IMR-90 (cell line): ENCODE results near the gene CAST. TPM values are rescaled to one million over a fixed set of nuclear protein-coding genes. Genes with fewer than 3 reads are reported as not detected.

Experiments
- ATAC-seq: fragments of 200-7000 bp; cut with Tn5 transposase; 2 replicates; pipeline ENCODE4 v1.9.1; 2020; ENCODE audit warnings: low read depth, mild to moderate bottlenecking, moderate library complexity
- BruUV-seq: library from RNA; stranded (reverse); fragments of 400-500 nt; replicated peaks from 2 replicates; lab custom pipeline; 2021; lab: Mats Ljungman, UMichigan
- CTCF ChIA-PET: fragments of 300-600 bp; formaldehyde crosslinking; extraction: SDS; loops from one replicate; lab custom pipeline; 2021; ENCODE audit warnings: antibody characterized with exemption; lab: Yijun Ruan, JAX
- POLR2A ChIA-PET: fragments of 300-600 bp; sonication (Branson Sonifier 250); formaldehyde crosslinking; loops from one replicate; lab custom pipeline; 2022; ENCODE audit warnings: antibody characterized with exemption; ENCODE audit not compliant: unreplicated experiment; lab: Charles Lee
- DNase-seq: peaks from one replicate; pipeline ENCODE4 v3.0.0; 2013
- H2AFZ ChIP-seq: replicated peaks from 2 replicates; pipeline ENCODE3; 2013; ENCODE audit warnings: low read length, mild to moderate bottlenecking; ENCODE audit not compliant: poor library complexity
- H2AK5ac ChIP-seq: 2 replicates; pipeline ENCODE4 v1.6.1; 2013; ENCODE audit warnings: low read depth, low read length, inconsistent platforms
- H2AK9ac ChIP-seq: replicated peaks from 2 replicates; pipeline ENCODE3; 2013; ENCODE audit warnings: mild to moderate bottlenecking, low read depth, low read length, moderate library complexity; ENCODE audit not compliant: poor library complexity
- H2BK120ac ChIP-seq: 2 replicates; pipeline ENCODE4 v1.6.1; 2013; ENCODE audit warnings: low read depth, low read length, inconsistent platforms
- H2BK15ac ChIP-seq: 3 replicates; pipeline ENCODE4 v1.6.1; 2013; ENCODE audit warnings: low read depth, low read length, inconsistent platforms
- H2BK20ac ChIP-seq: 2 replicates; pipeline ENCODE4 v1.6.1; 2013; ENCODE audit warnings: low read depth, mild to moderate bottlenecking, inconsistent platforms, low read length, moderate library complexity
- H2BK5ac ChIP-seq: 2 replicates; pipeline ENCODE4 v1.6.1; 2013; ENCODE audit warnings: mild to moderate bottlenecking, low read depth, low read length, inconsistent platforms; ENCODE audit not compliant: poor library complexity, severe bottlenecking
- H3K14ac ChIP-seq: replicated peaks from 2 replicates; pipeline ENCODE4 v1.6.1; 2013; ENCODE audit warnings: low read depth, low read length, inconsistent platforms
- H3K18ac ChIP-seq: 2 replicates; pipeline ENCODE4 v1.6.1; 2013; ENCODE audit warnings: low read depth, low read length, control low read depth
- H3K23ac ChIP-seq: 2 replicates; pipeline ENCODE4 v1.6.1; 2013; ENCODE audit warnings: low read depth, low read length, inconsistent platforms
- H3K27ac ChIP-seq: 2 replicates; pipeline ENCODE4 v1.5.1; 2013; ENCODE audit warnings: mild to moderate bottlenecking, control low read depth, low read length; ENCODE audit not compliant: insufficient read depth
- H3K27me3 ChIP-seq: 2 replicates; pipeline ENCODE4 v1.6.1; 2013; ENCODE audit warnings: low read length; ENCODE audit not compliant: control insufficient read depth, insufficient read depth
- H3K36me3 ChIP-seq: 2 replicates; pipeline ENCODE4 v1.6.1; 2013; ENCODE audit warnings: low read length, mixed read lengths; ENCODE audit not compliant: control insufficient read depth, insufficient read depth
- H3K4ac ChIP-seq: 2 replicates; pipeline ENCODE4 v1.6.1; 2013; ENCODE audit warnings: low read depth, low read length, inconsistent platforms
- H3K4me1 ChIP-seq: 2 replicates; pipeline ENCODE4 v1.6.1; 2013; ENCODE audit warnings: low read length, mixed read lengths; ENCODE audit not compliant: control insufficient read depth, insufficient read depth
- H3K4me2 ChIP-seq: 2 replicates; pipeline ENCODE4 v1.6.1; 2013; ENCODE audit warnings: low read depth, mild to moderate bottlenecking, control low read depth, low read length, moderate library complexity
- H3K4me3 ChIP-seq: 2 replicates; pipeline ENCODE4 v1.5.1; 2013; ENCODE audit warnings: low read depth, mild to moderate bottlenecking, control low read depth, low read length, moderate library complexity; ENCODE audit not compliant: insufficient read depth
- H3K56ac ChIP-seq: 2 replicates; pipeline ENCODE4 v1.6.1; 2013; ENCODE audit warnings: low read length, inconsistent platforms; ENCODE audit not compliant: insufficient read depth; ENCODE audit errors: extremely low read depth
- H3K79me1 ChIP-seq, 2 experiments: 2 replicates each; pipeline ENCODE4 v1.6.1; 2013; ENCODE audit warnings: low read length in 2 of 2, inconsistent platforms in 1 of 2, low read depth in 1 of 2
- H3K9ac ChIP-seq: 2 replicates; pipeline ENCODE4 v1.6.1; 2013; ENCODE audit warnings: low read depth, low read length, control low read depth
- H3K9me1 ChIP-seq: 2 replicates; pipeline ENCODE4 v1.6.1; 2013; ENCODE audit warnings: low read length, inconsistent platforms; ENCODE audit not compliant: insufficient read depth
- H3K9me3 ChIP-seq: 2 replicates; pipeline ENCODE4 v1.6.1; 2013; ENCODE audit warnings: low read length; ENCODE audit not compliant: control insufficient read depth, insufficient read depth
- H4K20me1 ChIP-seq: 2 replicates; pipeline ENCODE4 v1.6.1; 2013; ENCODE audit warnings: low read length, inconsistent platforms; ENCODE audit not compliant: insufficient read depth
- H4K5ac ChIP-seq: 2 replicates; pipeline ENCODE4 v1.6.1; 2013; ENCODE audit warnings: mild to moderate bottlenecking, low read depth, low read length, control low read depth
- H4K8ac ChIP-seq, 2 experiments: 2 replicates each; pipeline ENCODE4 v1.6.1; 2013; ENCODE audit warnings: low read depth in 2 of 2, low read length in 2 of 2, control low read depth in 1 of 2, inconsistent platforms in 1 of 2
- H4K91ac ChIP-seq: 2 replicates; pipeline ENCODE4 v1.6.1; 2013; ENCODE audit warnings: low read depth, low read length, inconsistent platforms; ENCODE audit not compliant: insufficient read depth
- BHLHE40 ChIP-seq: fragments of 150-350 bp; IDR thresholded peaks from 2 replicates; pipeline ENCODE4 v1.6.1; 2016; ENCODE audit warnings: mild to moderate bottlenecking, low read depth, low read length
- FOS ChIP-seq: fragments of 150-350 bp; IDR thresholded peaks from 2 replicates; pipeline ENCODE4 v1.6.1; 2016; ENCODE audit warnings: low read depth, low read length
- MAFK ChIP-seq: IDR thresholded peaks from 2 replicates; pipeline ENCODE4 v1.6.1; 2012; ENCODE audit warnings: low read depth, low read length, improper control_type of control experiment
- MAZ ChIP-seq: IDR thresholded peaks from 2 replicates; pipeline ENCODE4 v1.6.1; 2012; ENCODE audit warnings: low read depth, mild to moderate bottlenecking, low read length, improper control_type of control experiment, moderate library complexity, borderline replicate concordance
- MXI1 ChIP-seq: IDR thresholded peaks from 2 replicates; pipeline ENCODE4 v1.6.1; 2012; ENCODE audit warnings: low read depth, mild to moderate bottlenecking, low read length, moderate library complexity, borderline replicate concordance
- NFE2L2 ChIP-seq: fragments of 150-350 bp; IDR thresholded peaks from 2 replicates; pipeline ENCODE4 v1.6.1; 2016; ENCODE audit warnings: low read depth, mild to moderate bottlenecking, low read length
- RAD21 ChIP-seq: IDR thresholded peaks from 2 replicates; pipeline ENCODE4 v1.6.1; 2012; ENCODE audit warnings: low read length, improper control_type of control experiment
- RCOR1 ChIP-seq: IDR thresholded peaks from 2 replicates; pipeline ENCODE4 v1.6.1; 2012; ENCODE audit warnings: mild to moderate bottlenecking, low read length, improper control_type of control experiment; ENCODE audit not compliant: insufficient replicate concordance
- SMC3 ChIP-seq: fragments of 150-350 bp; IDR thresholded peaks from 2 replicates; pipeline ENCODE4 v1.6.1; 2016; ENCODE audit warnings: low read depth, mild to moderate bottlenecking, antibody characterized with exemption, low read length, moderate library complexity
- USF2 ChIP-seq: fragments of 150-350 bp; IDR thresholded peaks from 2 replicates; pipeline ENCODE4 v1.6.1; 2017; ENCODE audit warnings: mild to moderate bottlenecking, antibody characterized with exemption, low read length, low read depth
- WGBS, 2 experiments: methylation state at CpG; one replicate each; pipeline versions ENCODE4 v1.1.5 to v1.1.7; 2013; ENCODE audit warnings: missing lambda C conversion rate in 2 of 2; ENCODE audit not compliant: insufficient read length in 1 of 2; ENCODE audit errors: extremely low coverage in 2 of 2; 5-methylcytosine and 5-hydroxymethylcytosine counted together
- dilution Hi-C: fragments of 300-500 bp; cut with HindIII; formaldehyde crosslinking; loops from one replicate; pipeline ENCODE4 v1.14.3; 2018; ENCODE audit warnings: low sequenced_read_pairs; ENCODE audit not compliant: unreplicated experiment
- in situ Hi-C: fragments of 300-500 bp; cut with MboI; formaldehyde crosslinking; loops from 3 replicates; pipeline ENCODE4 v1.14.3; 2019; ENCODE audit warnings: low sequenced_read_pairs, inconsistent platforms, mixed read lengths
- intact Hi-C: fragments of 100-400 bp; cut with micrococcal nuclease; formaldehyde crosslinking; loops from 2 replicates; pipeline ENCODE4 v1.10.0; 2022
- polyA plus RNA-seq, 3 experiments: library from polyadenylated mRNA; depleted of rRNA; stranded (reverse); fragments of >200 nt; gene quantifications; 2 replicates each; pipeline ENCODE4 v1.2.3, GENCODE V29; 2012; ENCODE audit warnings: low replicate concordance in 1 of 3
- total RNA-seq: library from RNA; depleted of rRNA; stranded (reverse); fragments of >200 nt; gene quantifications from 2 replicates; pipeline ENCODE4 v1.2.3, GENCODE V29; 2012
- TF ChIP-seq, protein P1 (sequence below): conservative IDR thresholded peaks from 2 replicates; pipeline ENCODE4 v1.5.1; 2012; ENCODE audit warnings: mild to moderate bottlenecking, low read depth, low read length, improper control_type of control experiment

Gene CAST
- total and polyA plus RNA-seq, 2 of the 4 experiments (the other 2 are of a cell fraction), result 91.3 to 128 TPM

GRCh38 chr5:96636594-96636993 is 25.6 kb upstream of the CAST start:
- no peak for ATAC-seq
- BruUV-seq, result no TSS peak
- Histone ChIP-seq H3K27ac (no peak overlapping the region), H3K4ac (no peak overlapping the region), H4K8ac (no peak overlapping the region), H3K36me3 (no peaks in the 10 kb centered on the region), H2BK15ac (no peak overlapping the region), H2AK9ac (no peak overlapping the region), H3K79me1 (no peaks in the 10 kb centered on the region), H2AK5ac (no peak overlapping the region; the same call in 1 of the 2 replicates), H3K4me3 (no peak overlapping the region), H3K9ac (no peak overlapping the region), H2BK5ac (no peak overlapping the region), H3K56ac (no peak overlapping the region), H3K23ac (no peak overlapping the region), H3K27me3 (no peaks in the 10 kb centered on the region), H3K14ac (no peak overlapping the region), H3K9me3 (no peaks in the 10 kb centered on the region), H2BK120ac (no peak overlapping the region), H3K18ac (no peak overlapping the region), H2BK20ac (no peak overlapping the region), H3K9me1 (no peaks in the 10 kb centered on the region), H3K4me1 (peaks cover 12% of the 10 kb centered on the region), H2AFZ (no peak overlapping the region), H4K5ac (no peak overlapping the region), H4K20me1 (no peaks in the 10 kb centered on the region), H4K91ac (no peak overlapping the region), H3K4me2 (no peak overlapping the region)
- TF ChIP-seq SMC3, result no peak
- TF ChIP-seq BHLHE40, result no peak
- TF ChIP-seq RAD21, result no peak
- no peak for TF ChIP-seq MAZ
- TF ChIP-seq NFE2L2, result no peak
- no peak for TF ChIP-seq MXI1
- TF ChIP-seq, protein P1, sequence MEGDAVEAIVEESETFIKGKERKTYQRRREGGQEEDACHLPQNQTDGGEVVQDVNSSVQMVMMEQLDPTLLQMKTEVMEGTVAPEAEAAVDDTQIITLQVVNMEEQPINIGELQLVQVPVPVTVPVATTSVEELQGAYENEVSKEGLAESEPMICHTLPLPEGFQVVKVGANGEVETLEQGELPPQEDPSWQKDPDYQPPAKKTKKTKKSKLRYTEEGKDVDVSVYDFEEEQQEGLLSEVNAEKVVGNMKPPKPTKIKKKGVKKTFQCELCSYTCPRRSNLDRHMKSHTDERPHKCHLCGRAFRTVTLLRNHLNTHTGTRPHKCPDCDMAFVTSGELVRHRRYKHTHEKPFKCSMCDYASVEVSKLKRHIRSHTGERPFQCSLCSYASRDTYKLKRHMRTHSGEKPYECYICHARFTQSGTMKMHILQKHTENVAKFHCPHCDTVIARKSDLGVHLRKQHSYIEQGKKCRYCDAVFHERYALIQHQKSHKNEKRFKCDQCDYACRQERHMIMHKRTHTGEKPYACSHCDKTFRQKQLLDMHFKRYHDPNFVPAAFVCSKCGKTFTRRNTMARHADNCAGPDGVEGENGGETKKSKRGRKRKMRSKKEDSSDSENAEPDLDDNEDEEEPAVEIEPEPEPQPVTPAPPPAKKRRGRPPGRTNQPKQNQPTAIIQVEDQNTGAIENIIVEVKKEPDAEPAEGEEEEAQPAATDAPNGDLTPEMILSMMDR, result no peak
- TF ChIP-seq MAFK, result no peak
- TF ChIP-seq FOS, result no peak
- TF ChIP-seq USF2, result no peak
- TF ChIP-seq RCOR1, result no peak
- WGBS, 2 experiments, result no CpG with 5 or more reads among the region's 4 CpGs
- dilution Hi-C loops (no loop called here), in situ Hi-C loops (no loop called here), intact Hi-C loops (no loop called here)
- no peak for DNase-seq
- CTCF ChIA-PET, result interaction anchor here (1.6 kb wide), 1 partner anchor 24 kb away, joined by 4 read pairs; no protein-coding TSS in a partner anchor
- POLR2A ChIA-PET, result no interaction called here
